Activated T-cell treated with anti-CD3 and anti-CD28 coated beads for 4 hours (primary cell): Measurements from ENCODE around the gene CXCL9.

Experiments used
- DNase-seq: peaks from one replicate; pipeline ENCODE4 v3.0.0-alpha.2; 2020

Gene CXCL9

GRCh38 chr4:75953509-75953908, 53.8 kb downstream of the CXCL9 start:
- no peak for DNase-seq
